HepG2 (cell line): ENCODE data around the gene GJB2. TPM values are rescaled to one million over a fixed set of nuclear protein-coding genes. Genes with fewer than 3 reads are reported as not detected.

Experiments
- CHCHD3 ChIP-seq: sonication (generic); formaldehyde crosslinking; IDR thresholded peaks from 2 replicates; pipeline ENCODE4 v1.8.0; 2022; ENCODE audit warnings: mild to moderate bottlenecking, missing genetic modification reagents, moderate library complexity
- ZBTB26 ChIP-seq: IDR thresholded peaks from 2 replicates; pipeline ENCODE4 v1.6.1; 2016; ENCODE audit warnings: missing compliant biosample characterization, missing genetic modification reagents, borderline replicate concordance
- ZNF407 ChIP-seq: sonication (generic); formaldehyde crosslinking; IDR thresholded peaks from one replicate; pipeline ENCODE4 v1.5.1; 2020; ENCODE audit warnings: mild to moderate bottlenecking, missing genetic modification reagents; ENCODE audit errors: not compliant biosample characterization
- polyA plus RNA-seq, 8 experiments: library from polyadenylated mRNA; depleted of rRNA in 3 of 8; stranded (reverse) in 7 of 8; unstranded in 1 of 8; fragments of >200 nt; fragmentation: Illumina TruSeq in 4 of 8; extraction: Trizol in 4 of 8; gene quantifications; 2 replicates each; pipeline versions ENCODE4 v1.2.1 to v1.2.3, GENCODE V29; 2011 to 2016; ENCODE audit warnings: low read depth in 4 of 8, missing spikeins in 1 of 8, mixed read lengths in 1 of 8; ENCODE audit not compliant: insufficient read depth in 1 of 8
- total RNA-seq, 5 experiments: library from RNA; depleted of rRNA; stranded (reverse); fragments of >200 nt; fragmentation: Illumina TruSeq; extraction: Trizol; gene quantifications; 2 replicates each; pipeline ENCODE4 v1.2.3, GENCODE V29; 2016; ENCODE audit warnings: low read depth in 1 of 5

The GJB2 gene
- total and polyA plus RNA-seq, 2 of the 13 experiments (the other 11 are each of a cell fraction or from before 2014, with no cell fraction given), result 0.15 to 0.18 TPM

GRCh38 chr13:20186771-20187170 is 6.0 kb downstream of the GJB2 start (continued):
- TF ChIP-seq ZNF407 (CRISPR knock-in tag) (no peak), ZBTB26 (no peak), CHCHD3 (no peak)
